Myocyte (in vitro differentiated cells): ENCODE data around the gene TNIK. TPM values are rescaled to one million over a fixed set of nuclear protein-coding genes. Genes with fewer than 3 reads are reported as not detected.

Experiments
- DNase-seq: peaks from one replicate; pipeline ENCODE4 v3.0.0-alpha.2; 2012; ENCODE audit warnings: low read depth
- total RNA-seq: library from RNA; depleted of rRNA; stranded (reverse); fragments of >200 nt; gene quantifications from 2 replicates; pipeline ENCODE4 v1.2.3, GENCODE V29; 2014

TNIK gene
- total RNA-seq, 1 donor from 2014 or later, result 6.7 TPM

DNA sequence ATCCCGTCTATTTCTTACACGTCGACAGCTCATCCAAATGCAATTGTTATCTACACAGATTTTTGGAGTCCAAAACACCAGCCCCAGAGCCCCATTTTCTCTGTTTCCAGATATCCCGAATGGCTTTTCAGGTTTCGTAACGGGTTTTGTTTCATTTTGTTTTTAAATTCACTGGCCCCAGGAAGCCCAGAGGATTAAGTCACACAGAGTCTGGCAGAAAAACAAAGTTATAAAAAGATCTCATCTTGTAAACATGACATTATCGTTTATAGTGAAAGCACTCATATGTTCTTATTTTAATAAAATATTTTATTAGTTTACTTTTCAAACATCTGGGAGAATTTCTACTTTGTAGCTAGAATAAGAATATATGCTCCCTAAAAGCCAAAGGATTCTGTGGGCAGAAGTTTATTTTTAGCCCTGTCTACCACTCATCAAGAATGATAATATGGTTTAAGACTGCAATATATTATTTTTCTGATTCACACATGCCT, 284.4 kb downstream of the TNIK start:
- DNase-seq, result peak; percentile 23

DNA sequence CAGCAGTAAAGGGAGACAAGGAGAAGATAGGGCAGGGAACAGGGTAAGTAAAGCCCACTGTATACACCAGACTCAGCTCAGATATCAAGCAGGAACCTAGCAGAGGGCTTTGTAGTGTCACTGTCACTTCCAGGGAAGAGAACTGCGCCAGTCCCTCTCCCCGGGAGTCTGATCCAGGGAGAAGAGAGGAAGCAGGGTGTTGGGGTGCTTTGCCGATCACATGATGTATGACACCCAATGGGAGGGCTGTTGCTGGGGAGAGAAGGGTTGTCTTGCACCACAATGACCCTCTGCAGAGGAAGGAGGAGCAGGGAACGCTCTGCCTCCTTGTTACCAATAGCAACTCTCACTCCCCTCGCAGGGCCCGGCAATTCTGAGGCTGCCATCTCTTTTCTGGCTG, 286.5 kb downstream of the TNIK start:
- no peak for DNase-seq

DNA sequence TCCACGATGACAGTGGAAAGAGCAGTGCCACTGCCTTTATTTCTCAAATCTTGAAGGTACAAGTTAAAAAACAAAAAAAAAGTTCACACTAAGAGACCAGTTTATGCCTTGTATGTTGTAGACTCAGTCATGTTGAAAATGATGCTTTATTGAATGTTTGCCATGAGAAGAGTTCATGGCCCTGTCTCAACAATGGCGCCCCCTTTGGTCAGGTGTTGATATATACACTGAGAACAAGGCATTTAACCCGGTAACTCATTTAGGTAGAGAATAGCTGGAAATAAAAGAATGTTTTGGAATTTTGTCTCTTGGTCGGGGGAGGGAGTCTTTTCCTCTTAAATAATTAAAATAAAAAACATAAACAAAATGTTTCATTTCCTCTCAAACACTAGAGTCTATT, 288.1 kb downstream of the TNIK start:
- DNase-seq, result no peak

DNA sequence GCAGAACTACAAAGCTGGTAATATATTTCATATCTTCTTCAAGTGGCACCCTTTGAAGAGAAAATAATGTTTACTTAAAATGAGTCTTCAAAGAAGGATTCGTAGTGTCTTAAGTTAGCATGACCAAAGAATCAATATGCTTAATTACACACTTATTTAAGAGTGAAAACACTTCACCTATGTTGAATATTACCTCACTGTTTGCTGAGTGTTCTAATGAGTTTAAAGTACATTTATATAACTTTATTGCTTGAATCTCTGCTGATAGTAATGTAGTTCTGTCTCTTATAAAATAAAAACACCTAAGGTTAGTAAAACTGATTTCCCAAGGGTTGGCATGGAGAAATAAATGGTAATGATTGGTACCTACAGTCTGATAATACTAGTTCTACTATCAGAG, 290.3 kb downstream of the TNIK start:
- DNase-seq, result no peak

DNA sequence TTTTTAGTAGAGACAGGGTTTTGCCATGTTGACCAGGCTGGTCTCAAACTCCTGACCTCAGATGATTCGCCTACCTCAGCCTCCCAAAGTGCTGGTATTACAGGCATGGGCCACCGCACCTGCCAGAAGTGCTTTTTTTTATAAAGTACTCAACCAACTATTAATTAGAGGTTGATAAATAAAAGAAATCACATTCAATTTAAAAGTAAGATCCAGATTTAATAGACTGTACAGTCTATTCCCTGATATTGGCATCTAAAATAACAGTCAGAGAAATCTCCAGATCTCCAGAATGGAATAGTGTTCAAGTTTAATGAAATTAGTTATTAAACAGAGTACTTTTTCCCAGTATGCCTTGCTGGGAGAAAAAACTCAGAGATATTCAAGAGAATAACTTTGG, 290.8 kb downstream of the TNIK start:
- no peak for DNase-seq

DNA sequence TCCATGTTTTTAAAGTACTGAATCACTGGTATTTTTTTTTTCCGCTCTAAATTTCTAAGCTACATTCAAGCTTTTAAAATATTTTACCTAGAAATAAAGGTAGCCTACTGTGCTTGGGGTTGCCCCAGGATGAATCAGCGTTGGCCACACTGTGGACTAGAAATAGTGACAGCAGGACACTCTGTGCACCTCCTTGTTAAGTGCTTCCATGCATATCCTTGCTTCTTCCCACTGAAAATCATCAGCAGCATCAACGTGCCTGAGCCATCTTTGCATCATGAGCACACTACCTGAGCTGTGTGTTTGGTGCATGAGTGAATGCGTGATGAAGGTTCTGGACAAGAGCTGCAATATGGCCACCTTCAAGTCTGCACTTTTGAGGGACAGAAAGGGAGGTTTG, 291.7 kb downstream of the TNIK start:
- DNase-seq, result no peak

DNA sequence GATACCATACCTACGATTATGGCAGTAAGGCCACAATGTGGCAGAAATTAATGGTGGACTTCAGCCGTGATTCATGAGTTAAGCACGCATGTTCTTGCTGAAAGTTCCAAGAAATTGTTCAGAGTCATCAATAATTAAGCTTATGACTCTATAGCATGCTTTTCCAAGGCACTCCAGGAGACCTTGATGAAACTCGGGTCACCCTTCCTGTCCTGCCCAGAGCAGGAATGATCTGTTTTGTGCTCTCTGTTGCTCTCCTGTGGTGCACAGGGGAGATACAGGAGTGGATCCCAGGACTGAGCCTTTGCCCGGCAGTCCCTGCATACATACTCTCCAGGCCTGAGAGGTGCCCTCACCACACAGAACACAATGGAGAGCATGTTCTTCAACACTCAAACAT, 292.1 kb downstream of the TNIK start:
- DNase-seq, result peak; percentile 34

DNA sequence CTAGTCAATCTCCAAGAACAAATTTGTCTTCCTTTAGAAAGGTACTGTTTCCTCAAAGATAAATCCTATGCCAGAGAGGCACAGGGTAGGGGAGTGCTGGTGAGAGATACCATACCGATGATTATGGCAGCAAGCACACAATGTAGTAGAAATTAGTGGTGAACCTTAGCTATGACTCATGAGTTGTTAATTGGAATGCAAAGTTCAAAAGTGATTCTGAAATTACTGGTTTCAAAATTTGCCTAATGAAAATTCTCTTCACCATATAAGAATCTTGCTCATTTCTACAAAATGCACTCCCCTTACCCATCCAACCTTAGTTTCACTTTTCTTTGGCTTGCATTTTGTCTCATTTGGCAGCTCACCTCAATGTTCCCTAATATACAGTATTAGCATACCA, 294.2 kb downstream of the TNIK start:
- DNase-seq, result no peak

DNA sequence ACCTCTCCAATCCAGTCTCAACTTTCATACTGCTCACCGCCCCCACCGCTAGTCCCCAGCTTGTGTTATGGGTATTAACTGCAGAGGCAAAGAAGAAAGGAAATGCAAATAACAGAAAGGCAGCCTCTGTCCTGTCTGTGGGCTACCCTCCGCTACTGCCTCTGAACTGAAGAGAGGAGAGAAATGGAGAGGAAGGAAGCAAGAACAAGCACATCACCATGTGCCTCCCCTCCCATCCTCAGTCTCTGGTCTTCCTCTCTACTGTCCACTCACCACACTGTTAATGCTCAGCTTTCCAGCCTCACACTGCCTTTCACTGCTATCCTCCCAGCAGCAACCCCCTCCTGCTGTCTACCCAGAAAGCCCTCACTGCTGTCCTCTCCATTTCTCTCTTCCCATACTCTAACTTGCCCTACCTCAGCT, 294.7 kb downstream of the TNIK start:
- DNase-seq, result no peak

DNA sequence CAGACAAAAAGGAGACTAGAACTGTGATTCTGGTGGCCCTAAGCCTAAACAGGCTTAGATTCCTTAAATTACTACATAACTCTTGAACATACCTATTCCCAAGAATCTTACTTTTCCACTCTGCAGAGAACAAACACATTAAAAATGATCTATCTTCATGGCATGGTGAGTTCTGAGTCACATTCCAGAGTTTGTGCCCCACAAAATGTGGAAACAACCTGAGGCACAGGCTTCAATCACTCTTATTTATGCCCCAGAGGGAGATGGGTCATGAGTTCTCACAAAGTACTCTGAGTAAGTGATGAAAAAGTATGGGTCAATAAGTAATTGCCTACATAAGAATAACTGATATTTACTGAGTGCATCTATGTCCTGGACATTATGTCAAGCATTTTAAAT, 296.1 kb downstream of the TNIK start:
- DNase-seq, result no peak

DNA sequence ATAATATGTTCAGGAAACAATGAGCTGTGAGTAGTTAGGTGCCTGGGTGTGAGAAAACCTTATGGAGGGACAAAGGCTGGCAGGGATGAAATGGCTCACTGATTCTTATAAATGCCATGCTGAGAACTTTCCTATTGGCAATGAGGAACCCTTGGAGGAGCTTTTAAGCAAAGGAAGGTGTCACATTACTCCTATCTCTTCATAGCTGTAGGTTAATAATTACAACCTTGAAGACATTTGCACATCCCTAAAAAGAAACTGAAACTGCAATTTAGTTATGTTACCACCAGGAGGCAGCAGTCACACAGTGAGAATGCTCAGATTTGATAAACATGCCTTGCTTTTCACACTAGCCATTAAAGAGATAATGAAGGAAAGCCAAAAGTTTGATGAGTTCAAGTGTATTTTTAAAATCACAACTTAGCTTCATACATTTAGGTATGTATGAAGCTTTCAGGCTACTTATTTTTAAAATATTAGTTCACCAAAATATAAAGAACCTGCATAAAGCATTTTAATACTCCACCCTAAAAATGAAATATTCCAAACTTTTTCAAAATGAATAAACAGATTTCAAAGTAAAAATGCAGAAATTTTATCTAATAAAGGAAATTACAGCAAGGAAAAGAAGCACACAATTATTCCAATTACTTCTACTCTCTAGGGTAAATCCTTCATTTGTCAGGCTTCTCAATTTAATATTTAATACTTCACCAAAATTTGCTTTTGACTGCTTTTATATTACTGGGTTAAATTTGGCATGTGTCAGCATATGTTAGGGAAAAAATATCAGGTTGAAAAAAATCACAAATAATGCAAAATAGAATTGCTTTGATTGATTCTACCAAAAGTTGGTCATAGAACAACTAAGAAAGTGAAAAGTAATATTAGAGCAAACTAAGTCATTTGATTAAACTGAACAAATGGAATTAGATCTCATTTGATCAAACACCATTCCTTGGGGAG, 296.8 kb downstream of the TNIK start:
- DNase-seq, result no peak

DNA sequence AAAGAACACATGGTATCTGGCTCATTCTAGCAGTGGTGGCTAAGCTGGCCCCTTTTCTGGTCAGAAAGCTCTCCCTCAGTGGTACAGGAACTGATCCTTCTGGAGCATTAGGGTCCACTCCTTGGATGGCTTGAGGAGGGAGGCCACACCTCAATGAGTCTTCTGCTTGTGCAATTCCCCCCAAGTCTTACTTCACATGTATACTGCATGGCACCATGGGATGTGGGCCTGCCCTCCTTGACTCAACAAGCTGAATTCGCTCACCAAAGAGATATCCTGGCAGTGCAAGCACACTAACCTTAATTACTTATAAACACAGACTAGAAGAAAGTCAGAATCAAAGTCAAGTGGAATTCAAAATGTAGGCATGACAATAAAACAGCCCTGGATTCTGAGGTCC, 299.9 kb downstream of the TNIK start:
- no peak for DNase-seq

DNA sequence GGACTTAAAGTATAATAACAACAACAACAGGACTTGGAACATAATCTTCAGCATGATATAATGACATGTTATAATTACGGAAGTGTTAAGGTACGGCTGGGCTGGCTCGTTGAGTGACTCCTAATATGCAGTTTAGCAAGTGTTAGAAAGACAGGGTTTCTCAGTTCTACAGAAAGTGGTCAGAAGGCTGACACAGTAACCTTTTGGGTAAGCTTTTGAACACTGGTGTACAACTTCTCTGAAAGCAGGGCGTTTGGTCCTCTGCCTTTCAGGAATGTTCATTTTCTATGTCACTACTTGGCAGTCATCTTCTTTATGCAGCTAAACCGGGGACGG, 300.4 kb downstream of the TNIK start:
- DNase-seq, result no peak

DNA sequence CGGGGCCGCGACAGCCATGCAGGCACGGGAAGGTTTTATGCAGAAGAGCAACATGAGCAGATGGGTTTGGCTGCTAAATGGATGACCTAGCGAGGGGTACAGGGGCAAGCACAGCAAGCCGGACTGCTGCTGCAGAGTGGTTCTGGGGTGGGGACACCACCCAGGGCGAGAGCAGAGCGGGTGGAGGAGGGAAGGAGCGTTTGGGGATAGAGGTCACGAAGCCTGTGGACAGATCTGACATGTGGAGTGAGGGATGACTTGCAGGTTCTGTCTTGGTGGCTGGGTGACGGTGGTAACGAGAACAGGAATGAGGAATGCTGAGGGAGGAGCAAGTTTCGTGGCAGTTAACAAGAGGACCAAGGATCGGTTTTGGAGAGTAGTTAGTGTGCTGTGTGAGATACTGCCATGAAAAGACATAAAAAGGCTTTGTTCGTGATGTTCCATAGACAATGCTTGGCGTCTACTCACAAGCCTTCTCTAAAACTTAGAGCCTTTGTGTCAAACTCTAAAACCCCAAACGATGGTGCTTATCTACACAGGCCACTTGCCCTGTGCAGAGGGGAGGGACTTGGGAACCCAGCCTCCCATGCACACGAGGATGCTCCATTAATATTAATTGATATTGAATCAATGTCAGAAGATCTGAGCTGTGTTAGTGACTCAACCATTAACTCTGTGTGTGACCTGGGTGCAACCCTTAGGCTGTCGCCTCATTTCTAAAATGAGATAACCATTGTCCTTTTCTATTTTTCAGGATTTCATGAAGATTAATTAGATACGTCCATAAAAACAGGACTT, 301.0 kb downstream of the TNIK start:
- DNase-seq, result no peak

DNA sequence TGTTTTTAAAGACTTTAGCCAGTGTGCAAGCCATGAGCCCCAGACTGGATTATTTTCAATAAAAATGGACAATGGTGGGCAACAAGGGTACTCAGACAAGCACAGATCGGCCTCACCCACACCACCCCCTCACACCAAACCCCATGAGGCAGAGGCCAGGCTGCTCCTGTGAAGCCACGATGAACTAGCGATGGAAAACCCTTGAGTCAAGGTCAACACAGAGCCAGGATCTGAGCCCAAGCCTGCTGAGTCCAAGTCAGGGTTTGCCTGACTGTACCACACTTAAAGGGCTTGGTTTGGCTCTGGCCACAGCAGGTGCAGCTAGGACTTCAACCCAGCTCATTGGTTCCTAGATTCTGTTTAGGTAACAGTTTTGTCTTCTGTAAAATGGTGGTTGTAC, 302.2 kb downstream of the TNIK start:
- peak; percentile 26 for DNase-seq

DNA sequence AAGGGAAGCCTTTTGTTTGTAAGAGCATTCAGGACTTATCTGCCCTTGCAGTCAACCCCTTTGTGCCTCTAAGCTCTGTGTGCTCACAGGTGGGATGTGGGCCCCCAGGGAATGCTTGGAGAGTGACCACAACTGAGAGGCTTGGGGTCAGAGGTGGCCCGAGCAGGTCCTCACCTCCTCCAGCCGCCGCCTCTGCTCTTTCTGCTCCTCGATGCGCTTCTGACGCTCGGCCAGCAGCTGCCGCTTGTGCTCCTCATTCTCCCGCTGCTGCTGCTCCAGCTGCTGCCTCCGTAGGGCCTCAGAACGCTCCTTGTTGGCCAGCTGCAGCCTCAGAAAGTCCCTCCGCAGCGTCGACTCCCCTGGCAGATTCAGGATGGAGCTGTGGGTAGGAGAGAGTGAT, 302.9 kb downstream of the TNIK start:
- peak; percentile 43 for DNase-seq

DNA sequence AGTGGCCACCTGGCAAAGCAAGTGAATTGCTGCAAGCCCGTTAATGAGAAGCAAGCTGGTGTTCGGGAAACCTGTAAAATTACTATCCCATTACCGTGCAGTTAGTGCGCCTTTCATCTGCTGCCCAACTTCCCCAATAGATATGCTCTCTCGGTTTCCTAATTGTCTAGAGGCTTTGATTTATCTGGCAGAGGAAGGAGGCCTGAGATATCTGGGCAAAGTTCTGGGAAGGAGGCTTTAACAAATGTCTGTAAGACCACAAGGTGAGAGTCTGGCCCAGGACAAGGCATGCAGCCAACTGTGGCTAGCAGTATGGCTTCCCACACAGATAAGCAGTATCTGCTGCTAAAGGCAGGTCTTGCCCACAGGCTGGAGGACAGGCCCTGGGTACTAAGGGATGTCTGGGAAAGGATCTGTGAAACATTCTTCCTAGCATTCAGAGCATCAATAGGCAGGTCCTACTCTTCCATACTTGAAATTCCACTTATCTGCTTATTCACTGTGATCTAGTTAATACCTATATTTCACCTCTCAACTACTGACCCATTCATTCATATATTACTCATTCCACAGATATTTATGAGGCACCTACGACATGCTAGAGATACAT, 303.7 kb downstream of the TNIK start:
- DNase-seq, result peak; percentile 24

DNA sequence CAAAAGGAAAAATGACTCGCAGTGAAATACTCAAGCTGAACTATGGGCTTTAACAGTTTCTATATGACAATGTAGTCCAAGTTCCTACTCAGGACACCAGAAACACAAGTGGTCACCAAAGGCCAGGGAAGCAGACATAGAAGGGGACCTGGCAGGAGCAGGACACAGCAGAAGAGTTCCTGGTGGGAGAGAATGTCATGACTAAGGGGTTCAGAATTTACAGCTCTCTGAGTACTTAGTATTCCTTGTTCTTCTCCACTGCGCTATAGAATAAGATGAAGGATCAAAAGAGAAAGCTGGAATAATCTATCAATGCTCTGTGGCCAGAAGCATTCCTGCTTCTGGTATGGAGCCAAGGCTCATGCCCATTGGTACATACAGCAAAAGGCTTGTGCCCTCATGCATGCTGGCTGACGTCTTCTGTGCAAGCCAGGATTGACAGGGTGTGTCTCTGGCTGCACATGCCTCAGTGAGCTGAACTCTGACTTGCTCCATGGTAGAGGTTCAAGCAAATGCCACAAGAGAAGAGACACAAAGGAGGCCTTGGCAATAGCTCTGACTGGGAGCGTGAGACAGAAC, 305.0 kb downstream of the TNIK start:
- no peak for DNase-seq

DNA sequence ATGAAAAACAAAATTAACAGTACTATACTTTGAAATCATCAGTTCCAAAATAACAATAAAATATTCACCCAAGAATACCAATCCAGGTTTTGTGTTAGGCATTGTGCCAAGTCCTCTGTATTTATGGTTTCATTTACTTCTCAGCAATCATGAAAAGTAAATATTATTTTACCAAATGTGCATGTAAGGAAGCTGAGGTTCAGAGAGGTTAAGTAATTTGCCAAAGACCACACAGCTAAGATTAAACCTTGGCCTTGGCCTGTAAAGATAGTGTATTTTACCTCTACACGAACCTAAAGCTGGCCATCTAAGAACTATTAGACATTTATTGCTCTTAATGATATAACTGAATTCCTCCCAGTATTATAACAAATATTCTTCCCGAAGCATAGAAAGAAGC, 309.3 kb downstream of the TNIK start:
- DNase-seq, result no peak

DNA sequence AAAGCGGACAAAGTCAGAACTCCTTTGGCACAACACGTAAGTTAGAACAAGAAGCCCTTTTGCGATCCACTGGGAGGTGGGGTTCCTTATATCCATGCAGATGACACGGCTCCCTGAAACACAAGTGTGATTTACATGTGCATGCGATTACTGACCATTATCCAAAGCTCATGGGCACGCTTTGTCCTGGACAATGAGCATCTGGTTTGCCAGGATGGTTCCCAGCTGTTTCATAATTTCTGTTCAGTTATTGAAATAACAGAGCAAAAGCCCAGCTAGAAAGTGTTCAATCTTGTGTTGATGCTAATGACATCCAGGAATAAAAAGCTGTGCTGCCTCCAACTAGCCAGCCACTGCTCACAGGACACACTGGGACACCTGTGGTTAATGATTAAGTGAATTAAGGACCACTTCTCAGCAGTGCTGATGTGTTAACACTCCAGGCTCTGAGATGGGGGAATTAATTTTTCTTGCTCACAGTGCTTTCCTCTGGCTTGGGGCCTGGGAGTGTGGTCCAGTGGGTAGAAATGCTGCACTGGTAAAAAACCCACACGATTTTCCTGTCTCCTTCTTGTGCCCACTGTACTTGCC, 310.6 kb downstream of the TNIK start:
- no peak for DNase-seq

DNA sequence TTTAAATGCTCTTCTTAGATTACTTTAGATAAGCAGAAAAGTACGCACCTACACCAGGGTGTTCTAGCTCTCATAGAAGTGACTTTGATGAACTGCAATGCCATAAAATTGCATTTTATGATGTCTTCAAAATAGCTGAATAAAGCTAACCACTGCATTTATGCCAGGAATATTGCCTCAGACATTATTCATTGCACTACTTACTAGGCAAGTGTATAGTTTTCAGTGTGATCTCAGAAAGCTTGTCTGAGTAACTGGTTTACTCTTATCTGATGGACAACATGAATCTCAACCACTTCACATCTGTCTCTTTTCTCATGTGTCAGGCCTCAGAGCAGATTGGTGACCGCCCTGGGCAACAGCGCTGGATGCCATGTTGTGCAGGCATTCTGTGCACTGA, 314.4 kb downstream of the TNIK start:
- DNase-seq, result no peak
